Activated CD8-positive, alpha-beta T cell treated with anti-CD3 and anti-CD28 coated beads, Interleukin-2, amount 10 ng/mL, durations not matched to agents 7 days and 5 days (primary cell): ENCODE results near the gene PDE6D. TPM values are rescaled to one million over a fixed set of nuclear protein-coding genes. Genes with fewer than 3 reads are reported as not detected.

Experiments used
- ATAC-seq: fragments of 150-1000 bp; cut with Tn5 transposase; one replicate; pipeline ENCODE4 v1.10.0; 2021; ENCODE audit warnings: moderate library complexity
- CTCF ChIA-PET: fragments of 350-600 bp; sonication (Branson Sonifier 250); formaldehyde crosslinking; loops from one replicate; lab custom pipeline; 2021; ENCODE audit warnings: antibody characterized with exemption; lab: Charles Lee
- POLR2A ChIA-PET: fragments of 350-600 bp; sonication (Branson Sonifier 250); formaldehyde crosslinking; loops from one replicate; lab custom pipeline; 2021; ENCODE audit warnings: antibody characterized with exemption; lab: Charles Lee
- DNase-seq: peaks from one replicate; pipeline ENCODE4 v3.0.0-alpha.2; 2020
- H3K27ac Mint-ChIP-seq: one replicate; pipeline ENCODE4 v1.8.0; 2021; ENCODE audit warnings: mild to moderate bottlenecking, mixed read lengths
- H3K27me3 Mint-ChIP-seq: one replicate; pipeline ENCODE4 v1.8.0; 2021; ENCODE audit warnings: low read depth, mixed read lengths
- H3K36me3 Mint-ChIP-seq: one replicate; pipeline ENCODE4 v1.8.0; 2021; ENCODE audit warnings: low read depth, mixed read lengths
- H3K4me1 Mint-ChIP-seq: one replicate; pipeline ENCODE4 v1.8.0; 2021; ENCODE audit warnings: low read depth, mixed read lengths
- H3K4me3 Mint-ChIP-seq: one replicate; pipeline ENCODE4 v1.8.0; 2021; ENCODE audit warnings: mild to moderate bottlenecking, mixed read lengths
- H3K9me3 Mint-ChIP-seq: one replicate; pipeline ENCODE4 v1.8.0; 2022; ENCODE audit warnings: mixed read lengths; ENCODE audit not compliant: insufficient read depth
- total RNA-seq, 2 experiments: library from RNA; stranded (reverse); gene quantifications; one replicate each; pipeline ENCODE4 v1.2.3, GENCODE V29; 2021

PDE6D gene
- total RNA-seq = 10 to 100 TPM; 31.9 to 35.1 TPM

DNA sequence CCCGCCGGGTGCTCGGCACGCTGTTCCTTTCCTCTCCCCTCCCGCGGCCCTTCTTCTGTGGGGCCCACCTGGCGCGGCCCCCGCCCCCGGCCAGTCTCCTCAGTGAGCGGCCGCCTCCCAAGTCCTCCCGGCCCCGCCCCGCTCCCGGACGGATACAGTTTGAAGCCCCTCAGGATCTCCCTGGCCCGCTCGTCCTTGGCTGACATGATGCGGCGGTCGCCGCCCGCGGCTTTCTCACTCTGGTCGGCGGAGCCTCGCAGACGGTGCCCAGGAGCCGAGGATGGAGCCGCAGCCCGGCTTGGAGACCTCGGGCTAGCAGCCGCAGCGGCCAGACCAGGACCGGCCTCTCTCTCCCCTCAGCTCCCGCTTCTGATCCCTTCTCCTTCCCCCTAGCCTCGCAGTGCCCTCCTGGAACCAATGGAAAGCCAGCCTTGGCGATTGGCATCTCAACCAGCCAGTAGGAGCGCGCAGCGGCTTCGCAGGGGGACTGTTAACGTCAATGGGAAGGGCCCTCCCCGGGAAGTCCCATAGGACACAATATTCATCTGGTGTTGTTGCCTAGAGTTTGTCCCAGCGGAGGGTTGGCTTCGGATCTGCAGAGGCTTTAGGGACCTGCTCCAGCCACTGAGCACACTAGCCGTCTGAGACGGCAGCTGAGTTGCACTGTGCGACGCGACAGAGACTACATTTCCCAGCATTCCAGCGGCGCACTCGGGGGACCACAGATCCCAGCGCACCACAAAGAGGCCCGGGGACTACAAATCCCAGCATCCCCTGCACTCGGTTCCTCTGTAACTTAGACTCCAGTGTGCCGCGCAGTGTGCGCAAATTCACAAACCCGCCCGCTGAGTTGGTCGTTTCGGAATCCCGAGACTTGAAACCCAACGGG, at the start of gene PDE6D:
PDE6D (minus strand) TSS at position 374 of the 889 bp plus-strand sequence; CDS start at position 206, 168 bp downstream.
- CTCF ChIA-PET = interaction anchor here (1.0 kb wide), 1 partner anchor 66 kb away, joined by 3 read pairs; no protein-coding TSS in a partner anchor
- DNase-seq = peak; percentile 97
- H3K27ac Mint-ChIP-seq = peak within 1 kb of the TSS; percentile 92

DNA sequence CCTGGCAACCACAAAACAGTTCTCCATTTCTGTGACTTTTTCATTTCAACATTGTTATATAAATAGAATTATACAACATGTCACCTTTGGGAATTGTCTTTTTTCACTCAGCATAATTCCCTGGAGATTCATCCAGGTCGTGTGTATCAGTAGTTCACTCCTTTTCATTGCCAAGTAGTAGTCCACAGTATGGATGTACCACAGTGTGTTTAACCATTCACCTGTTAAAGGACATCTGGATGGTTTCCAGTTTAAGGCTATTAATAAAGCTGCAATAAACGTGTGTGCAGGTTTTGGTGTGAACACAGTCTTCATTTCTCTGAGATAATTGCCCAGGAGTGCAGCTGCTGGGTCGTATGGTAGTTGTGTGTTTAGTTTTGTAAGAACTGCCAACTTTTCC, 40.8 kb upstream of the PDE6D start:
- H3K36me3 Mint-ChIP-seq = no peaks in the 10 kb centered on the region
- no peaks in the 10 kb centered on the region for H3K4me1 Mint-ChIP-seq
- ChIA-PET POLR2A (no interaction called here), CTCF (no interaction called here)
- H3K27me3 Mint-ChIP-seq = peaks cover 2% of the 10 kb centered on the region
- no peak overlapping the region for H3K27ac Mint-ChIP-seq
- ATAC-seq (no peak), DNase-seq (no peak)
- no peaks in the 10 kb centered on the region for H3K9me3 Mint-ChIP-seq
- no peak overlapping the region for H3K4me3 Mint-ChIP-seq

More for the DNA sequence above, at the start of gene PDE6D:
- no peaks in the 10 kb centered on the region for H3K9me3 Mint-ChIP-seq
- peaks cover 44% of the 10 kb centered on the region for H3K4me1 Mint-ChIP-seq
- peak within 1 kb of the TSS; percentile 94 for H3K4me3 Mint-ChIP-seq
- peaks cover 4% of the 10 kb centered on the region for H3K27me3 Mint-ChIP-seq
- peak; percentile 96 for ATAC-seq
- POLR2A ChIA-PET = interaction anchor here (0.6 to 1.8 kb wide), 2 partner anchors 37 to 73 kb away, joined by 3 to 5 read pairs; partner anchors contain the start of gene PTMA
- H3K36me3 Mint-ChIP-seq = peaks cover 4% of the 10 kb centered on the region

DNA sequence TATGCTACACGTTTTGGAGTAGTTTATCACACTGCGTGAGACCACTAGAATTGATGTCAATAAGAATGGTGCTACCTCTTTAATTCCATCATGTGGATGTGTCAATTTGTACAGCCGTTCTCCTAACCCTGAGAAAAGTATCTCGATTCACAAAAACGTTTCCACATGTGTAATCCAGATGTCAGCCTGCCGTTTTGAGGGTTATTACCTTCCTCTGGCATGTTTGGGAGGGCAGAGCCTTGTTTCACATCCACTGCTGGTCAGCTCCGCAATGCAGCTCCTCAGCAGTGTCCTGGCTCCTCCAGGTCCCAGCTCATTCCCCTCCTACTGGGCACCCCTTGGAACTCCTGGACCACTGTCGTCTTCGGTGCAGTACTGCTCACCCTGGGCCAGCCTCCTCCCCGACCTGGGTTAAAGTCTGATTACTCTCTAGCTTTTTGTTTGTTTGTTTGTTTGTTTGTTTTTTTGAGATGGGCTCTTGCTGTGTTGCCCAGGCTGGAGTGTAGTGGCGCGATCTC, 39.8 kb upstream of the PDE6D start:
- peaks cover 2% of the 10 kb centered on the region for H3K27me3 Mint-ChIP-seq
- ChIA-PET POLR2A (no interaction called here), CTCF (no interaction called here)
- H3K27ac Mint-ChIP-seq = no peak overlapping the region
- H3K9me3 Mint-ChIP-seq = no peaks in the 10 kb centered on the region
- no peak for DNase-seq
- no peak overlapping the region for H3K4me3 Mint-ChIP-seq
- no peaks in the 10 kb centered on the region for H3K36me3 Mint-ChIP-seq
- no peaks in the 10 kb centered on the region for H3K4me1 Mint-ChIP-seq
- no peak for ATAC-seq

DNA sequence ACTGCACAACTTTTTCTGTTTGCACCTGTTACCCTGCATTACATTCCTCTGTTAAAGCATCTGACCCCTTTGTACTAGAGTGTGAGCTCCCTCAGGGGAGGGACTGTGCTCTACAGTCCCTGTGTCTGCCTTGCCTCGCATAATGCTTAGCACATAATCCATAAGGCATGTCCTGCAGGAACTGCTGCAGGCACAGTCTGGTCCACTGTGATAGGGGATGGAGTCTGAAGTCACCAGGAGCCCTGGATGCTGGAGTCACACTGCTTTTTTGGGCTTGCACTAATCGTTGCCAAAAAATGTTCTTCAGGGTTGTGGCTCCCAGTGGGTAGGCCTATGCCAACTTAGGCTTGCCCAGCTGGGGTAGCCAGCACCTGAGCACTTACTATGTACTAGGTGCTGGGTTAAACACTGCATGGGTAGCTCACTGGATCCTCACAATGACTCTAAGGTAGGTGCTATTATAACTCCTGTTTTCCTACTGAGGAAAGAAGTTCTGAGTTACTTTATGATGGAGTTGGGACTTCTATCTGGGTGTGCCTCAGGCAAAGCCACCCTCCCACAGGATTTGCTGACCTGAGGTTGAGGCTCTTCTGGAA, 38.5 kb upstream of the PDE6D start:
- DNase-seq (no peak), ATAC-seq (no peak)
- ChIA-PET CTCF (no interaction called here), POLR2A (no interaction called here)
- Mint-ChIP-seq H3K27me3 (peaks cover 2% of the 10 kb centered on the region), H3K4me3 (no peak overlapping the region), H3K4me1 (no peaks in the 10 kb centered on the region), H3K9me3 (no peaks in the 10 kb centered on the region), H3K36me3 (peaks cover 3% of the 10 kb centered on the region), H3K27ac (no peak overlapping the region)

DNA sequence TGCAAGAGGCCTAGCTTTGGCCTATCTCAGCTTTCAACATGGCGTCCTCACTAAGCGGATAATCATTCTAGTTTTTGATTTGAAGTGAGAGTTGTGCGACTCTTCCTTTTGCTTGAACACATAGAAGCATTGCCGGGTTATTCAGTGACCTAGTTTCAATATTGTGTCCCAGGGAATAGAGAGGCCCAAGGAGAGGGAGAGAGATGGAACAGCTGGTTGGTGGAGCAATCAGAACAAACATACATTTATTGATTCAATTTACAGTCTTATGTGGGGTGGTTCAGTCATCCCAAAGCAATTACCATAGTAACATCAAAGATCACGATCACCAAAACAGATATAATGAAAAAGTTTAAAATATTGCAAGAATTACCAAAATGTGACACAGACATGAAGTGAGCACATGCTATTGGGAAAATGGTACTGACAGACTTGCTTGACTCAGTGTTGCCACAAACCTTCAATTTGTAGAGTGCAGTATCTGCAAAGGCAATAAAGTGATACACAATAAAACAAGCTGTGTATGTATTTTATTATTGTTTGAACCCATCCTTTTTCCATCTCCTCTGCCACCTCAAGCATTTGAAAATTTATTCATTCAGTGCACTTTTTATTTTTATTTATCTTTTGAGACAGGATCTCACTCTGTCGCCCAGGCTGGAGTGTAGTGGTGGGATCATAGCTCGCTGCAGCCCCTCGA, 35.4 kb upstream of the PDE6D start:
- no peaks in the 10 kb centered on the region for H3K27me3 Mint-ChIP-seq
- H3K4me3 Mint-ChIP-seq = no peak overlapping the region
- ChIA-PET CTCF (interaction anchor here (1.0 kb wide), 1 partner anchor 16 kb away, joined by 3 read pairs; no protein-coding TSS in a partner anchor), POLR2A (no interaction called here)
- H3K27ac Mint-ChIP-seq = no peak overlapping the region
- ATAC-seq (no peak), DNase-seq (no peak)
- H3K36me3 Mint-ChIP-seq = peaks cover 8% of the 10 kb centered on the region
- H3K9me3 Mint-ChIP-seq = no peaks in the 10 kb centered on the region
- H3K4me1 Mint-ChIP-seq = no peaks in the 10 kb centered on the region

DNA sequence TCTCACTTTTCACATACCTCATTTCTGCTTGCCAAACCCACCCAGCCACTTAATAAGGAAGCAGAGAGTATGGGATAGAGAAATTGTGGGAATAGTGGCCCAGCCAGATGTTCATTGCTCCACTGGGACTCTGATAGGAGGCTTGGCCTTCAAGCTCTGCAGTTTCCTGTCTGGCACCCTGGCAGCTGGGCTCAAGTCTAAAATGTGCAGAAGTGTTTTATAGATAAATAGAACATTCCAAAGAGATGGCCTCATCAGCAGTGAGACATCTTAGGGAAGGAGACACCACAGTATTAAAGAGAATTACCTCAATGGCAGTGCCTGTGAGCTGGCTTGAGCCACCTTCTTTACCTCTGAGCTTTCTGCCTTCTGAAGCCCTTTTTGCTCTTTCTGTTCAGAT, 29.8 kb upstream of the PDE6D start:
- Mint-ChIP-seq H3K4me1 (no peaks in the 10 kb centered on the region), H3K9me3 (no peaks in the 10 kb centered on the region), H3K27ac (no peak overlapping the region), H3K27me3 (no peaks in the 10 kb centered on the region), H3K4me3 (no peak overlapping the region), H3K36me3 (peaks cover 16% of the 10 kb centered on the region)
- ChIA-PET POLR2A (no interaction called here), CTCF (interaction anchor here (1.9 kb wide), 1 partner anchor 11 kb away, joined by 8 read pairs; no protein-coding TSS in a partner anchor)
- ATAC-seq (no peak), DNase-seq (no peak)

DNA sequence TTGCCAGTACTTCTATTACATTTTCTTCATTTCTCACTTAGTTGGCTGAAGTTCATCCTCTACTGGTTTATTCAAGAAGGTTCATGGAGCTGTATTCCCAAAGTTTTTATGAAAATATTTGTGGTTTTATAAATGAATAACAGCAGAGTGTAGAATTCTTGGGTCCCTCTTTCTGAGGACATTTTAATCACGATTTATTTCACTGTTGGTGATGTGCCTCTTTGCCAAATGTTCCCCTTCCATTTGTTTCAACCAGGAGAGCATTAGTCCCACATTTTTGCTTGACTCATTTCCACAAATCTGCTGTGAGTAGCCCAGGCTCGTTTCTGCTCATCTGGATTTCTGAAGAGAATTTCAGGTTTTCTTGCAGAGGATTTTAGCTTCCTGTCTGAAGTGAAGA, 25.9 kb upstream of the PDE6D start:
- H3K27me3 Mint-ChIP-seq = no peaks in the 10 kb centered on the region
- ATAC-seq = no peak
- H3K36me3 Mint-ChIP-seq = peaks cover 13% of the 10 kb centered on the region
- POLR2A ChIA-PET = no interaction called here
- no peak for DNase-seq
- no peak overlapping the region for H3K4me3 Mint-ChIP-seq
- no peaks in the 10 kb centered on the region for H3K9me3 Mint-ChIP-seq
- no peaks in the 10 kb centered on the region for H3K4me1 Mint-ChIP-seq
- no peak overlapping the region for H3K27ac Mint-ChIP-seq
- CTCF ChIA-PET = no interaction called here

DNA sequence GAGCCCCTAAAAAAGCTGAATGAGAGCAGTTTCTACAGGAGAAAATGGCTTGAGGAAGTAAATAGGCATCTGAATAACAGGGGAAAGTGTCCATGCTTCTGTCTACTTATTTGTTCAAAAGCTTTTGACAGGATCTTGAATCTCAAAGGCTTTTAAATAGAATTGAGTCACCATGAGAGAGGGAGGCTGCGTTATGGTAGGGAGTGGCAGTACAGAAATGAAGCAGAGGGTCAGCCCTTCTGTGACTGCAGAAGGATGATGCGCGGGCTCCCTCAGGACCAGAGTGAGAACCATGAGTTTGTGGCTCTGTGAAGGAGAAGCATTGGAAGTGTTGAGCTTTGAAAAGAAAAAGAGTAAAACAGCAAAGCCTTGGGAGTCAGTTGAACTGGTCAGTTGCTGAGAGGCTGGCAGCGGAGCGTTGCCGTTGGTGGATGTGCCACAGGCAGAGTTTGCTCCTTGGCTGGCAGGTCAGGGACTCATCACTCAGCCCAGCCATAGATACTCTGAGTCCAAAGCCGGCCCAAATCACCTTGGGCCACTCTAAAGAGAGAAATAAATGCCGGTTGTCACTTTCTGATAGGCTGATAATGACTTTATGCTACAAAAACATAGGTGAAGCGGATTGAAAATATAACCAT, 22.5 kb upstream of the PDE6D start:
- ChIA-PET POLR2A (interaction anchor here (0.7 kb wide), 1 partner anchor 473 kb away, joined by 3 read pairs; no protein-coding TSS in a partner anchor), CTCF (interaction anchor here (1.2 to 1.3 kb wide), 2 partner anchors 10 to 18 kb away, joined by 3 read pairs; partner anchors contain the start of gene COPS7B)
- Mint-ChIP-seq H3K4me1 (no peaks in the 10 kb centered on the region), H3K27me3 (no peaks in the 10 kb centered on the region), H3K9me3 (no peaks in the 10 kb centered on the region), H3K36me3 (peaks cover 21% of the 10 kb centered on the region), H3K4me3 (no peak overlapping the region), H3K27ac (no peak overlapping the region)
- no peak for DNase-seq
- ATAC-seq = no peak

DNA sequence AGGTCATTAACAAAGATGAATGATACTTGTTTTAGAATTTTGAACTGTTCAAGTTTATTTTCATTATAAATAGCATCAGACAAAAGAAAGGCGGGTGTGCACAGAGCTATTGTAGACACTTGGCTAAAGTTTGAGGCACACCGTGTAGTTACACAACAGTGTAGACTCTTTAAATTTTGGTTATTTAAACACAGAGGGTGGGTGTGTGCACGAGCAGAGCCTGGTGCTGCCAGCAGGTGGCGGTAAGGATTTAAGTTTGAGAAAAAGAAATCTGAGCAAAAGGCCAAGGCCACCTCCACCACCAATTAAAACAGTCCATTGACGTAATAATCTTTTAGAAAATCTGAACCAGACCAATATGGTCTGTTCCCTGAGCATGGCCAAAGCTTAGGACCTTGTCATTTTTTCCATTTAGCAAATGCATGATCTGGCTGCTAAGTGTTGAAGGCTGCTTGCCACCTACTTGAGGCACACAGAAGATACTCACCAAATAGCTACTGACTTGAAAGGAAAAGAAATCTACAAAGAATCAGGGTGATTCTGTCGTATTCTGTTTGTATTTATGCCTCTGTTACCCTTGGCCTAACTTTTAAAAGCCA, 19.5 kb upstream of the PDE6D start:
- peak; percentile 68 for DNase-seq
- ATAC-seq = peak; percentile 80
- Mint-ChIP-seq H3K4me3 (no peak overlapping the region), H3K9me3 (no peaks in the 10 kb centered on the region), H3K27me3 (no peaks in the 10 kb centered on the region), H3K27ac (no peak overlapping the region), H3K4me1 (no peaks in the 10 kb centered on the region), H3K36me3 (peaks cover 31% of the 10 kb centered on the region)
- CTCF ChIA-PET = interaction anchor here (0.7 to 2.8 kb wide), 12 partner anchors 9 to 604 kb away, joined by 3 to 16 read pairs (median 3); partner anchors contain the start of gene COPS7B
- POLR2A ChIA-PET = no interaction called here

DNA sequence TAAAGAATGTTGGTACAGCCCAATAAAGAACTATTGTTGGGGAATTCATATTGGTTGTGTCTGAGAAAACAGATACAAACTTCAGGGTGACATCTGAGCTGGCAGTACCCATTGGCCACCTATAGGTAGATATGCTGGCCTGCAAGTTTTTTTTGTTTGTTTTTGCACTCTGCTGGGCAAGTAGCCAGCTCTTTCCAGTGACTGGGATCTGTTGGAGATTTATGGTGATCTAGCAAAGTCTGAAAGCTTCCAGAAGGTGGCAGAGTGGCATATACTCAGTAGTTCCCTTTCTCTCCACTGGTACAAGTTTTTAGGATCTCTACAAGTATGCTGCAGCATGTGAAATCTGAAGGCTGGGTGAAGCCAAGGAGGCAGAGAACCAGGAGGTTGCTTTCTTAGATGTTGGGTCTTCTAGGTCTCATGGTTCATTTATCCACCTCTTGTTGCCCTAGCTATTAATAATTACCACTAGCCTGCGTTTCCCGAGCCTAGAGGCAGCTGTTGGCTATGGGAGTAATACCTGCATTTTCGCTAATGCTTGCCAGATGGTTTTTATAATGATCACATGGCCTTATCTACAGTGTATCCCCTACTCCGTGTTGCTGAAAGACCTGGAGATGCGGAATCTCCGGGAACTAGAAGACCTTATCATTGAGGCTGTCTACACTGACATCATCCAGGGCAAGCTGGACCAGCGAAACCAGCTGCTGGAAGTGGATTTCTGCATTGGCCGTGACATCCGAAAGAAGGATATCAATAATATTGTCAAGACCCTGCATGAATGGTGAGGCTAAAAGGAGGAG, 14.6 kb upstream of the PDE6D start:
- H3K36me3 Mint-ChIP-seq = peaks cover 40% of the 10 kb centered on the region
- CTCF ChIA-PET = interaction anchor here (1.5 to 1.8 kb wide), 2 partner anchors 10 to 81 kb away, joined by 5 to 8 read pairs; partner anchors contain the start of gene COPS7B
- no peak overlapping the region for H3K4me3 Mint-ChIP-seq
- ATAC-seq = no peak
- POLR2A ChIA-PET = no interaction called here
- H3K4me1 Mint-ChIP-seq = no peaks in the 10 kb centered on the region
- DNase-seq = no peak
- H3K9me3 Mint-ChIP-seq = no peaks in the 10 kb centered on the region
- H3K27ac Mint-ChIP-seq = no peak overlapping the region
- H3K27me3 Mint-ChIP-seq = no peaks in the 10 kb centered on the region
